Measurements from ENCODE around the gene EIF2B5.

- no peak for TF ChIP-seq GATA2 (IDR thresholded peaks at IDR 0.05; ENCODE audit: low read depth, low read length)
- no peak for TF ChIP-seq GATA3 (IDR thresholded peaks at IDR 0.05; ENCODE audit: low read depth, low read length)
Observed at GRCh38 chr3:184126006-184126405, 9.2 kb upstream of the EIF2B5 start.

Data from SH-SY5Y (cell line).